ENCODE measurements around the gene P4HA3. TPM values are rescaled to one million over a fixed set of nuclear protein-coding genes. Genes with fewer than 3 reads are reported as not detected.
A peak's percentile ranks its signal among the peaks of the same experiment; 100 is the strongest.

P4HA3 gene
- total RNA-seq (2021; ENCODE audit: unreplicated experiment) = 0.91 TPM
- polyA plus RNA-seq (2012) = 0.45 and 0.77 TPM in 2 replicates
- Bru-seq, nascent RNA = percentile 19 among the genes with signal in this experiment
- percentile 11 among the genes with signal in this experiment for BruChase-seq, experiment 1, labeled RNA remaining after a 6-hour chase
- BruChase-seq, experiment 2, labeled RNA remaining after a 2-hour chase = percentile 18 among the genes with signal in this experiment
- long read RNA-seq, partial matches to known transcripts = 0 of 4 reads
- long read RNA-seq, other reads (novel, unspliced or antisense) = 1 of 4 reads

GRCh38 chr11:74311352-74311926 is at the start of gene P4HA3:
Gene P4HA3, minus strand, starts transcription at chr11:74311640. Its CDS starts 29 bp downstream, at chr11:74311611.
- intact Hi-C loops (cut with micrococcal nuclease) = no loop called here
- Histone ChIP-seq H3K27me3 (ENCODE audit: insufficient read depth, low read length) (no peaks in the 10 kb centered on the region), H3K79me2 (ENCODE audit: insufficient read depth, low read length) (no peaks in the 10 kb centered on the region), H4K20me1 (ENCODE audit: insufficient read depth) (no peaks in the 10 kb centered on the region), H3K4me1 (ENCODE audit: control insufficient read depth in 1 of 2, insufficient read depth in 2 of 2, low read length in 2 of 2) (peaks cover 0 to 11% of the 10 kb centered on the region in 2 experiments; a peak in 1 of 4 replicates), H3K36me3 (ENCODE audit: control insufficient read depth in 1 of 2, insufficient read depth in 2 of 2, low read length in 2 of 2) (no peaks in the 10 kb centered on the region), H3K27ac (ENCODE audit: low read depth, low read length) (no peak within 1 kb of the TSS; the same call in 1 of the 2 replicates), H2AFZ (ENCODE audit: low read depth, low read length, poor library complexity, severe bottlenecking) (peak within 1 kb of the TSS; percentile 96), H3K4me2 (ENCODE audit: low read length) (peak within 1 kb of the TSS; percentile 76), H3K4me3 (replicated peaks in 1 of 2; ENCODE audit: low read depth in 1 of 2, low read length in 2 of 2) (peak within 1 kb of the TSS; percentile 23 to 57), H3K9ac (ENCODE audit: low read length) (peak within 1 kb of the TSS; percentile 47), H3K9me2 (ENCODE audit: insufficient read depth) (no peaks in the 10 kb centered on the region), H3K9me3 (ENCODE audit: control insufficient read depth in 1 of 2, insufficient read depth in 1 of 2, low read depth in 1 of 2, low read length in 2 of 2) (no peaks in the 10 kb centered on the region)
- ChIA-PET POLR2A (no interaction called here), CTCF (no interaction called here), RAD21 (ENCODE audit: low non-redundant PET in 1 of 2, low total read pairs in 2 of 2, uncharacterized antibody in 2 of 2, unreplicated experiment in 2 of 2) (no interaction called here)
- BruUV-seq (replicated peaks) = no TSS peak
- DNase-seq (ENCODE audit: low read depth, low spot score) = peak; percentile 18
- peak; percentile 99 for ATAC-seq
- TF ChIP-seq ELF1 (IDR thresholded peaks at IDR 0.05; ENCODE audit: borderline replicate concordance, low read depth) (no peak), ZFX (IDR thresholded peaks at IDR 0.05) (no peak), ZNF274 (IDR thresholded peaks at IDR 0.05; ENCODE audit: low read depth, low read length) (no peak), JUND (IDR thresholded peaks at IDR 0.05) (no peak), EZH2phosphoT487 (IDR thresholded peaks at IDR 0.05; ENCODE audit: borderline replicate concordance) (no peak), ZBTB33 (IDR thresholded peaks at IDR 0.05; ENCODE audit: extremely low read depth, insufficient replicate concordance, low read length) (no peak), SRF (IDR thresholded peaks at IDR 0.05; ENCODE audit: low read depth) (no peak), REST (IDR thresholded peaks at IDR 0.05; ENCODE audit: low read depth) (no peak), EZH2 (IDR thresholded peaks at IDR 0.05) (no peak), CTCF (IDR thresholded peaks at IDR 0.05 in 2 of 3, conservative IDR thresholded peaks at IDR 0.05 in 1 of 3; ENCODE audit: borderline replicate concordance in 1 of 3, insufficient read depth in 1 of 3, low read depth in 2 of 3, low read length in 2 of 3) (0 out of 6 replicates have a peak, but pooled peaks of 1 of the 3 experiments have one; percentile 21), EGR1 (IDR thresholded peaks at IDR 0.05; ENCODE audit: low read depth) (no peak), TCF7L2 (IDR thresholded peaks at IDR 0.05; ENCODE audit: borderline replicate concordance, extremely low read depth, insufficient read depth, insufficient read length) (no peak), SIN3A (IDR thresholded peaks at IDR 0.05; ENCODE audit: low read depth) (no peak), ATF3 (IDR thresholded peaks at IDR 0.05) (no peak), MAX (IDR thresholded peaks at IDR 0.05) (peak; percentile 93), SP1 (IDR thresholded peaks at IDR 0.05; ENCODE audit: low read depth) (no peak), RAD21 (IDR thresholded peaks at IDR 0.05; ENCODE audit: low read depth) (no peak), CEBPB (IDR thresholded peaks at IDR 0.05; ENCODE audit: low read depth) (no peak), FOSL1 (IDR thresholded peaks at IDR 0.05; ENCODE audit: low read depth) (no peak), CBX3 (IDR thresholded peaks at IDR 0.05; ENCODE audit: low read depth) (peak; percentile 72; the same call in 1 of the 2 replicates)
